Hematopoietic multipotent progenitor cell treated with erythropoietin and hydrocortisone succinate and interleukin-3 and kit ligand, for 15 days (in vitro differentiated cells): ENCODE measurements around the gene CDYL.
"Not testable (repeated sequence)": the region's sequence is repeated elsewhere in the genome, so short reads cannot be mapped to it uniquely, and the experiment has no call there.

Experiments
- DNase-seq: peaks from one replicate; pipeline ENCODE4 v3.0.0-alpha.2; 2015; ENCODE audit warnings: low spot score

The CDYL gene

DNA sequence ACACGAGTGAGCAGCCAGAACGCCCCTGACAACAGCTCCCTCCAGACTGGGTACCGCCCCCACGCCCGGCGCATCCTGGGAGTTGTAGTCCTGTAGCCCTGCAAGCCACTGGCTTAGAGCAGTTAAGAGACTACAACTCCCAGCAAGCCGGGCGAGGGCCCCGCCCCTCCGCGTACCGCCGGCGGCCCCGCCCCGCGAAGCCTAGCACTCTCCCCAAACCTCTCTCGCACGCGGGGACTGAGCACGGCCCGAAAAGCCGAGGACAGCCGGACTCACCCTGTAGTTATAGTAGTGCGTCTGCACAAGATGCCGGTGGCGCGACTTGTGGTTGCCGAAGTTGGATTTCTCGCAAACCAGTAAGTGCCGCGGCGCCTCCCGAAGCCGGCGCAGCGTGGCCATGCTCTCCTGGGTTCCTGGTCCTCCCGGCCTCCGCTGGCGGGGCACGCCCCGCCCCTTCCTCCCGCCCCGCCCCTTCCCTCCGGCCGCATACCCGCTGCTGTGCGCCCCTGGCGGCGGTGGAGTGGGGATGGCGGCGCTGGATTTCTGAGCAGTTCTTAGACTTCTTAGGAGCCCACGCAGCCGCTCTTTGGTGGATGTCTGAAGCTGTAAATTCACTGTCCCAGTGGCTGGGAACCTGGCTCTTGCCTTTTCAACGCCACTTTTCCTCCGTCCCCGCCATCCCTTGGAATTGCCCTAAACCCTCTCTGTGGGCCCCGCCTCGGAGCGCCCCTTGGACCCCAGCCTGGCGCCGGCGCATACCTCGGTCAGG is 227.6 kb downstream of the CDYL start, which contains the start of gene RPP40:
TSS of gene RPP40 (minus strand) at position 434 of the 769 bp plus-strand sequence. CDS start at position 399, 35 bp downstream.
- DNase-seq: peak; percentile 96

GRCh38 chr6:5004373-5005037 is 228.3 kb downstream of the CDYL start:
- DNase-seq: peak; percentile 36

- not testable (repeated sequence) for DNase-seq
Observed at GRCh38 chr6:5005038-5005433, 228.8 kb downstream of the CDYL start.
